Measurements from ENCODE around the gene TMEM121B. TPM values are rescaled to one million over a fixed set of nuclear protein-coding genes. Genes with fewer than 3 reads are reported as not detected.

The TMEM121B gene
- total and polyA plus RNA-seq, 5 donors from 2014 or later = 0.03 to 0.10 TPM; not detected in 3

- Histone ChIP-seq H3K4me3 (ENCODE audit: low read depth, low read length) (no peak overlapping the region), H3K27me3 (ENCODE audit: control insufficient read depth, insufficient read depth, low read length) (no peaks in the 10 kb centered on the region), H3K4me1 (ENCODE audit: control insufficient read depth, insufficient read depth, low read length, poor library complexity, severe bottlenecking) (peaks cover 42% of the 10 kb centered on the region), H3K27ac (ENCODE audit: insufficient read depth, low read length, poor library complexity, severe bottlenecking) (no peak overlapping the region), H3K9me3 (ENCODE audit: control insufficient read depth in 2 of 2, low read length in 2 of 2) (no peaks in the 10 kb centered on the region), H3K36me3 (ENCODE audit: control insufficient read depth, insufficient read depth, low read length) (peaks cover 2% of the 10 kb centered on the region)
- H3K4me1 Mint-ChIP-seq = peaks cover 15 to 70% (median 47%) of the 10 kb centered on the region in 4 donors
- peak overlapping the region in 1 of 3 donors; percentile 77 for H3K27ac Mint-ChIP-seq
- peaks cover 15% of the 10 kb centered on the region for H3K27me3 Mint-ChIP-seq
- H3K9me3 Mint-ChIP-seq = no peaks in the 10 kb centered on the region
- H3K4me3 Mint-ChIP-seq = peak overlapping the region in 1 of 4 donors; percentile 50
- DNase-seq (no peak), ATAC-seq (ENCODE audit: low read depth in 2 of 2) (no peak)
- H3K36me3 Mint-ChIP-seq = peaks cover 4% of the 10 kb centered on the region
Measured at GRCh38 chr22:17114898-17115235, 6.3 kb downstream of the TMEM121B start.

- Histone ChIP-seq H3K4me1 (ENCODE audit: control insufficient read depth, insufficient read depth, low read length, poor library complexity, severe bottlenecking) (peaks cover 37% of the 10 kb centered on the region), H3K27me3 (ENCODE audit: control insufficient read depth, insufficient read depth, low read length) (no peaks in the 10 kb centered on the region), H3K9me3 (ENCODE audit: control insufficient read depth in 2 of 2, low read length in 2 of 2) (no peaks in the 10 kb centered on the region), H3K27ac (ENCODE audit: insufficient read depth, low read length, poor library complexity, severe bottlenecking) (no peak overlapping the region), H3K4me3 (ENCODE audit: low read depth, low read length) (no peak overlapping the region), H3K36me3 (ENCODE audit: control insufficient read depth, insufficient read depth, low read length) (peaks cover 7% of the 10 kb centered on the region)
- DNase-seq (no peak), ATAC-seq (ENCODE audit: low read depth in 2 of 2) (no peak)
- H3K4me1 Mint-ChIP-seq = peaks cover 15 to 72% (median 48%) of the 10 kb centered on the region in 4 donors
- no peaks in the 10 kb centered on the region for H3K9me3 Mint-ChIP-seq
- peaks cover 15% of the 10 kb centered on the region for H3K27me3 Mint-ChIP-seq
- H3K4me3 Mint-ChIP-seq = peak overlapping the region in 1 of 4 donors; percentile 78
- peaks cover 4% of the 10 kb centered on the region for H3K36me3 Mint-ChIP-seq
- H3K27ac Mint-ChIP-seq = peak overlapping the region in 2 of 3 donors; percentile 75 to 76
Measured at GRCh38 chr22:17114173-17114897, 6.8 kb downstream of the TMEM121B start.

GRCh38 chr22:17113600-17113999 is 7.6 kb downstream of the TMEM121B start:
- Mint-ChIP-seq H3K9me3 (no peaks in the 10 kb centered on the region), H3K27ac (peak overlapping the region in 1 of 3 donors; percentile 75), H3K36me3 (peaks cover 4% of the 10 kb centered on the region), H3K4me1 (peaks cover 15 to 66% (median 45%) of the 10 kb centered on the region in 4 donors), H3K27me3 (peaks cover 15% of the 10 kb centered on the region), H3K4me3 (peak overlapping the region in 1 of 4 donors; percentile 61)
- Histone ChIP-seq H3K36me3 (ENCODE audit: control insufficient read depth, insufficient read depth, low read length) (peaks cover 14% of the 10 kb centered on the region), H3K27ac (ENCODE audit: insufficient read depth, low read length, poor library complexity, severe bottlenecking) (no peak overlapping the region), H3K4me1 (ENCODE audit: control insufficient read depth, insufficient read depth, low read length, poor library complexity, severe bottlenecking) (peaks cover 29% of the 10 kb centered on the region), H3K9me3 (ENCODE audit: control insufficient read depth in 2 of 2, low read length in 2 of 2) (no peaks in the 10 kb centered on the region), H3K4me3 (ENCODE audit: low read depth, low read length) (no peak overlapping the region), H3K27me3 (ENCODE audit: control insufficient read depth, insufficient read depth, low read length) (no peaks in the 10 kb centered on the region)
- no peak for ATAC-seq (ENCODE audit: low read depth in 2 of 2)
- no peak for DNase-seq

GRCh38 chr22:17112491-17113042 is 8.6 kb downstream of the TMEM121B start:
- Mint-ChIP-seq H3K36me3 (peaks cover 4% of the 10 kb centered on the region), H3K27ac (peak overlapping the region in 2 of 3 donors; percentile 2 to 69), H3K27me3 (peaks cover 10% of the 10 kb centered on the region), H3K4me1 (peaks cover 8 to 55% (median 35%) of the 10 kb centered on the region in 4 donors), H3K9me3 (no peaks in the 10 kb centered on the region), H3K4me3 (peak overlapping the region in 1 of 4 donors; percentile 29)
- no peaks in the 10 kb centered on the region for H3K27me3 ChIP-seq (ENCODE audit: control insufficient read depth, insufficient read depth, low read length)
- peaks cover 19% of the 10 kb centered on the region for H3K4me1 ChIP-seq (ENCODE audit: control insufficient read depth, insufficient read depth, low read length, poor library complexity, severe bottlenecking)
- no peak for ATAC-seq (ENCODE audit: low read depth in 2 of 2)
- no peak overlapping the region for H3K27ac ChIP-seq (ENCODE audit: insufficient read depth, low read length, poor library complexity, severe bottlenecking)
- H3K4me3 ChIP-seq (ENCODE audit: low read depth, low read length) = no peak overlapping the region
- peaks cover 24% of the 10 kb centered on the region for H3K36me3 ChIP-seq (ENCODE audit: control insufficient read depth, insufficient read depth, low read length)
- DNase-seq = no peak
- H3K9me3 ChIP-seq (ENCODE audit: control insufficient read depth in 2 of 2, low read length in 2 of 2) = no peaks in the 10 kb centered on the region

GRCh38 chr22:17110791-17111550 is 10.2 kb downstream of the TMEM121B start:
- ATAC-seq (ENCODE audit: low read depth in 2 of 2) (no peak), DNase-seq (no peak)
- no peaks in the 10 kb centered on the region for H3K9me3 ChIP-seq (ENCODE audit: control insufficient read depth in 2 of 2, low read length in 2 of 2)
- peaks cover 40% of the 10 kb centered on the region for H3K36me3 ChIP-seq (ENCODE audit: control insufficient read depth, insufficient read depth, low read length)
- no peaks in the 10 kb centered on the region for H3K9me3 Mint-ChIP-seq
- H3K36me3 Mint-ChIP-seq = peaks cover 9% of the 10 kb centered on the region
- no peak overlapping the region for H3K4me3 ChIP-seq (ENCODE audit: low read depth, low read length)
- peaks cover 2 to 46% (median 21%) of the 10 kb centered on the region in 4 donors for H3K4me1 Mint-ChIP-seq
- H3K4me1 ChIP-seq (ENCODE audit: control insufficient read depth, insufficient read depth, low read length, poor library complexity, severe bottlenecking) = peaks cover 4% of the 10 kb centered on the region
- no peak overlapping the region for H3K27ac ChIP-seq (ENCODE audit: insufficient read depth, low read length, poor library complexity, severe bottlenecking)
- no peak overlapping the region for H3K4me3 Mint-ChIP-seq
- H3K27ac Mint-ChIP-seq = peak overlapping the region in 2 of 3 donors; percentile 1 to 65
- H3K27me3 Mint-ChIP-seq = no peaks in the 10 kb centered on the region
- H3K27me3 ChIP-seq (ENCODE audit: control insufficient read depth, insufficient read depth, low read length) = no peaks in the 10 kb centered on the region

GRCh38 chr22:17109976-17110375 is 11.2 kb downstream of the TMEM121B start:
- Histone ChIP-seq H3K9me3 (ENCODE audit: control insufficient read depth in 2 of 2, low read length in 2 of 2) (no peaks in the 10 kb centered on the region), H3K36me3 (ENCODE audit: control insufficient read depth, insufficient read depth, low read length) (peaks cover 47% of the 10 kb centered on the region), H3K4me3 (ENCODE audit: low read depth, low read length) (no peak overlapping the region), H3K27ac (ENCODE audit: insufficient read depth, low read length, poor library complexity, severe bottlenecking) (no peak overlapping the region), H3K4me1 (ENCODE audit: control insufficient read depth, insufficient read depth, low read length, poor library complexity, severe bottlenecking) (no peaks in the 10 kb centered on the region), H3K27me3 (ENCODE audit: control insufficient read depth, insufficient read depth, low read length) (no peaks in the 10 kb centered on the region)
- H3K4me3 Mint-ChIP-seq = no peak overlapping the region
- ATAC-seq (ENCODE audit: low read depth in 2 of 2) (no peak), DNase-seq (no peak)
- peaks cover 9% of the 10 kb centered on the region for H3K36me3 Mint-ChIP-seq
- peaks cover 0 to 36% (median 14%) of the 10 kb centered on the region in 4 donors for H3K4me1 Mint-ChIP-seq
- no peaks in the 10 kb centered on the region for H3K27me3 Mint-ChIP-seq
- no peak overlapping the region for H3K27ac Mint-ChIP-seq
- H3K9me3 Mint-ChIP-seq = no peaks in the 10 kb centered on the region

- H3K27ac ChIP-seq (ENCODE audit: insufficient read depth, low read length, poor library complexity, severe bottlenecking) = no peak overlapping the region
- peaks cover 54% of the 10 kb centered on the region for H3K36me3 ChIP-seq (ENCODE audit: control insufficient read depth, insufficient read depth, low read length)
- DNase-seq = no peak
- Mint-ChIP-seq H3K27ac (no peak overlapping the region), H3K36me3 (peaks cover 9% of the 10 kb centered on the region), H3K4me3 (no peak overlapping the region), H3K4me1 (peaks cover 0 to 32% (median 11%) of the 10 kb centered on the region in 4 donors), H3K27me3 (no peaks in the 10 kb centered on the region), H3K9me3 (no peaks in the 10 kb centered on the region)
- ATAC-seq (ENCODE audit: low read depth in 2 of 2) = no peak
- no peaks in the 10 kb centered on the region for H3K4me1 ChIP-seq (ENCODE audit: control insufficient read depth, insufficient read depth, low read length, poor library complexity, severe bottlenecking)
- H3K27me3 ChIP-seq (ENCODE audit: control insufficient read depth, insufficient read depth, low read length) = no peaks in the 10 kb centered on the region
- H3K9me3 ChIP-seq (ENCODE audit: control insufficient read depth in 2 of 2, low read length in 2 of 2) = no peaks in the 10 kb centered on the region
- H3K4me3 ChIP-seq (ENCODE audit: low read depth, low read length) = no peak overlapping the region
Measured at GRCh38 chr22:17109113-17109865, 11.9 kb downstream of the TMEM121B start.

Data from CD4-positive, CD25-positive, alpha-beta regulatory T cell (primary cell).